Lower leg skin (tissue), 3 donors: ENCODE data around the gene CD9.

Experiments used
- POLR2A ChIP-seq, 2 donors: fragments of 450-650 bp; IDR thresholded peaks; one replicate each; pipeline ENCODE4 v1.6.1; 2016 to 2017; ENCODE audit warnings: antibody characterized with exemption in 2 of 2, mild to moderate bottlenecking in 1 of 2, moderate library complexity in 1 of 2
- TF ChIP-seq, protein P1 (sequence below), 3 donors: fragments of 450-650 bp; IDR thresholded peaks; one replicate each; pipeline ENCODE4 v1.5.1; 2016; ENCODE audit warnings: antibody characterized with exemption in 3 of 3, mild to moderate bottlenecking in 3 of 3, moderate library complexity in 2 of 3

DNA sequence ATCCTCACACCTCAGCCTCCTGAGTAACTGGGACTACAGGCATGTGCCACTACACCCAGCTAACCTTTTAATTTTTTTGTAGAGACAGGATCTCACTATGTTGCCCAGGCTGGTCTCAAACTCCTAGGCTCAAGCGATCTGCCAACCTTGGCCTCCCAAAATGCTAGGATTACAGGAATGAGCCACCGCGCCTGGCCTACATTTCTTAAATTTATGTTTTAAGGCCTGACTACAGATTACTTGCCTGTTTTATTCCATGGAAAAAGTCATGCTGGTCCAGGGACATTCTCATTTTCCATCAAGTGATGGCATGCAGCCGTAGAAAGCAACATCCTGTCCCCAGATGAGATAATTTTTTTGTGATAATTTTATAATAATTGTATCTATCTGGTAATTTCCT lies 6.1 kb downstream of the CD9 start:
- TF ChIP-seq, protein P1, sequence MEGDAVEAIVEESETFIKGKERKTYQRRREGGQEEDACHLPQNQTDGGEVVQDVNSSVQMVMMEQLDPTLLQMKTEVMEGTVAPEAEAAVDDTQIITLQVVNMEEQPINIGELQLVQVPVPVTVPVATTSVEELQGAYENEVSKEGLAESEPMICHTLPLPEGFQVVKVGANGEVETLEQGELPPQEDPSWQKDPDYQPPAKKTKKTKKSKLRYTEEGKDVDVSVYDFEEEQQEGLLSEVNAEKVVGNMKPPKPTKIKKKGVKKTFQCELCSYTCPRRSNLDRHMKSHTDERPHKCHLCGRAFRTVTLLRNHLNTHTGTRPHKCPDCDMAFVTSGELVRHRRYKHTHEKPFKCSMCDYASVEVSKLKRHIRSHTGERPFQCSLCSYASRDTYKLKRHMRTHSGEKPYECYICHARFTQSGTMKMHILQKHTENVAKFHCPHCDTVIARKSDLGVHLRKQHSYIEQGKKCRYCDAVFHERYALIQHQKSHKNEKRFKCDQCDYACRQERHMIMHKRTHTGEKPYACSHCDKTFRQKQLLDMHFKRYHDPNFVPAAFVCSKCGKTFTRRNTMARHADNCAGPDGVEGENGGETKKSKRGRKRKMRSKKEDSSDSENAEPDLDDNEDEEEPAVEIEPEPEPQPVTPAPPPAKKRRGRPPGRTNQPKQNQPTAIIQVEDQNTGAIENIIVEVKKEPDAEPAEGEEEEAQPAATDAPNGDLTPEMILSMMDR (IDR thresholded peaks at IDR 0.05), result no peak
- TF ChIP-seq POLR2A (IDR thresholded peaks at IDR 0.05), result no peak
